Stimulated activated CD4-positive, alpha-beta T cell treated with anti-CD3 and anti-CD28 coated beads, Interleukin-2, amount 100 ng/mL, for 24 hours (primary cell): ENCODE results near the gene PCDHGB5.
"Not testable (repeated sequence)": the region's sequence is repeated elsewhere in the genome, so short reads cannot be mapped to it uniquely, and the experiment has no call there.

Experiments used
- DNase-seq, 2 donors: peaks; one replicate each; pipeline ENCODE4 v3.0.0-alpha.2; 2020

Gene PCDHGB5

DNA sequence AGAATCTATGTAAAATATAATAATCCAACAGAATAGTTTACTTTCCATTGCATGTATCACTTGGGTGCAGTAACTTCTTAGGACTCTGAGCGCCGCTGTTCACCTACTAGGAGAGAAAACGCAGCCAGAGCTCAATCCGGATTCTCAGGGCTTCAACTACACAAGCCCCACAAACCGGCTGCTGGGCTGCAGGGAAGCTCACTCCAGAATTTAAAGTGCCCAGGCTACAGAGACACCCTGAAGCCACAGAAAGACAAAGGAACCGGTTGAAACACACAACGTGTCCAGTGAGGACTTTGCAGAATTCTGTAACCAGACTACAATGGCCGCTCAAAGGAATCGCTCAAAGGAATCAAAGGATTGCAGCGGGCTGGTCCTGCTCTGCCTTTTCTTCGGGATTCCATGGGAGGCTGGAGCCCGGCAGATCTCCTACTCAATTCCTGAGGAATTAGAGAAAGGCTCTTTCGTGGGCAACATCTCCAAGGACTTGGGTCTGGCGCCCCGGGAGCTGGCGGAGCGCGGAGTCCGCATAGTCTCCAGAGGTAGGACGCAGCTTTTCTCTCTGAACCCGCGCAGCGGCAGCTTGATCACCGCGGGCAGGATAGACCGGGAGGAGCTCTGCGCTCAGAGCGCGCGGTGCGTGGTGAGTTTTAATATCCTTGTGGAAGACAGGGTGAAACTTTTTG, 15.2 kb downstream of the PCDHGB5 start, which contains the start of gene PCDHGA10:
Gene PCDHGA10 (plus strand): TSS at position 134 of the 686 bp plus-strand sequence. CDS start 189 bp downstream, at position 323.
- DNase-seq: peak; percentile 58 to 61

GRCh38 chr5:141413540-141414069, 15.9 kb downstream of the PCDHGB5 start:
- DNase-seq: no peak

DNA sequence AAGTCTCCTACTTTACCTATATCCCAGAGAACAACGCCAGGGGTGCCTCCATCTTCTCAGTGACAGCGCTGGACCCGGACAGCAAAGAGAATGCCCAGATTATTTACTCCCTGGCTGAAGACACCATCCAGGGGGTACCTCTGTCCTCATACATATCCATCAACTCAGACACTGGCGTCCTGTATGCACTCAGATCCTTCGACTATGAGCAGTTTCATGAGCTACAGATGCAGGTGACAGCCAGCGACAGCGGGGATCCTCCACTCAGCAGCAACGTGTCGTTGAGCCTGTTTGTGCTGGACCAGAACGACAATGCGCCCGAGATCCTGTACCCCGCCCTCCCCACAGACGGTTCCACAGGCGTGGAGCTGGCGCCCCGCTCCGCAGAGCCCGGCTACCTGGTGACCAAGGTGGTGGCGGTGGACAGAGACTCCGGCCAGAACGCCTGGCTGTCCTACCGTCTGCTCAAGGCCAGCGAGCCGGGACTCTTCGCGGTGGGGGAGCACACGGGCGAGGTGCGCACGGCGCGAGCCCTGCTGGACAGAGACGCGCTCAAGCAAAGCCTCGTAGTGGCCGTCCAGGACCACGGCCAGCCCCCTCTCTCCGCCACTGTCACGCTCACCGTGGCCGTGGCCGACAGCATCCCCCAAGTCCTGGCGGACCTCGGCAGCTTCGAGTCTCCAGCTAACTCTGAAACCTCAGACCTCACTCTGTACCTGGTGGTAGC, 17.0 kb downstream of the PCDHGB5 start:
- DNase-seq: not testable (repeated sequence)

DNA sequence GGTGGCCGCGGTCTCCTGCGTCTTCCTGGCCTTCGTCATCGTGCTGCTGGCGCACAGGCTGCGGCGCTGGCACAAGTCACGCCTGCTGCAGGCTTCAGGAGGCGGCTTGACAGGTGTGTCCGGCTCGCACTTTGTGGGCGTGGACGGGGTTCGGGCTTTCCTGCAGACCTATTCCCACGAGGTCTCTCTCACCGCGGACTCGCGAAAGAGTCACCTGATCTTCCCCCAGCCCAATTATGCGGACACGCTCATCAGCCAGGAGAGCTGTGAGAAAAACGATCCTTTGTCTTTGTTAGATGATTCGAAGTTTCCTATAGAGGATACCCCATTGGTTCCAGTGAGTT, 17.5 kb downstream of the PCDHGB5 start:
- not testable (repeated sequence) for DNase-seq

DNA sequence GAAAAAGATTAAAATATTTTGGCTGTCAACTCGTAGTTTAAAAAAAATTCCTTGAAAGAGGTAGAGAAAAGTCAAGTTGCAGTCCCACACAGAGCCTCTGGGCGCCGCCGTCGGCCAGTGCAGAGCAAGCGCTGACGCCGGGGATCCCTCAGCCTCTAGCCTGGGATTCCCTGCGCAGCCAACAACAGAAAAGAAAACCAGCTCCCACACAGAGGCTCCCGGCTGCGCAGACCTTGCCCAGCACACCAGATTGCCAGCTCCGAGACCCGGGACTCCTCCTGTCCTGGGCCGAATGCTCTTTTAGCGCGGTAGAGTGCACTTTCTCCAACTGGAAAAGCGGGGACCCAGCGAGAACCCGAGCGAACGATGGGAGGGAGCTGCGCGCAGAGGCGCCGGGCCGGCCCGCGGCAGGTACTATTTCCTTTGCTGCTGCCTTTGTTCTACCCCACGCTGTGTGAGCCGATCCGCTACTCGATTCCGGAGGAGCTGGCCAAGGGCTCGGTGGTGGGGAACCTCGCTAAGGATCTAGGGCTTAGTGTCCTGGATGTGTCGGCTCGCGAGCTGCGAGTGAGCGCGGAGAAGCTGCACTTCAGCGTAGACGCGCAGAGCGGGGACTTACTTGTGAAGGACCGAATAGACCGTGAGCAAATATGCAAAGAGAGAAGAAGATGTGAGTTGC, 19.9 kb downstream of the PCDHGB5 start, which contains the start of gene PCDHGB7:
Gene PCDHGB7 (plus strand): TSS at position 184 of the 679 bp plus-strand sequence. CDS start 183 bp downstream, at position 367.
- peak; percentile 49 to 72 for DNase-seq

DNA sequence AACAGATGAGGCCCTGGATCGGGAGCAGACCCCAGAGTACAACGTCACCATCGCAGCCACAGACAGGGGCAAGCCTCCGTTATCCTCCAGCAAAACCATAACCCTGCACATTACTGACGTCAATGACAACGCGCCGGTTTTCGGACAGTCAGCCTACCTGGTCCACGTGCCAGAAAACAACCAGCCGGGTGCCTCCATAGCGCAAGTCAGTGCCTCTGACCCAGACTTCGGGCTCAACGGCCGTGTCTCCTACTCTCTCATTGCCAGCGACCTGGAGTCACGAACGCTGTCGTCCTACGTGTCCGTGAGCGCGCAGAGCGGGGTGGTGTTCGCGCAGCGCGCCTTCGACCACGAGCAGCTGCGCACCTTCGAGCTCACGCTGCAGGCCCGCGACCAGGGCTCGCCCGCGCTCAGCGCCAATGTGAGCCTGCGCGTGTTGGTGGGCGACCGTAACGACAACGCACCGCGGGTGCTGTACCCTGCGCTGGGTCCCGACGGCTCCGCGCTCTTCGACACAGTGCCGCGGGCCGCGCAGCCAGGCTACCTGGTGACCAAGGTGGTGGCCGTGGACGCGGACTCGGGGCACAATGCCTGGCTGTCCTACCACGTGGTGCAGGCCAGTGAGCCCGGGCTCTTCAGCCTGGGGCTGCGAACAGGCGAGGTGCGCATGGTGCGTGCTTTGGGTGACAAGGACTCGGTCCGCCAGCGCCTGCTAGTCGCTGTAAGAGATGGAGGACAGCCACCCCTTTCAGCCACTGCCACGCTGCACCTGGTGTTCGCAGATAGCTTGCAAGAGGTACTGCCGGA, 21.5 kb downstream of the PCDHGB5 start:
- no peak for DNase-seq

GRCh38 chr5:141420855-141421488, 23.2 kb downstream of the PCDHGB5 start, which contains the start of gene PCDHGA11:
PCDHGA11 (plus strand) TSS chr5:141421051; CDS start chr5:141421228, 177 bp downstream.
- peak; percentile 42 to 60 for DNase-seq

DNA sequence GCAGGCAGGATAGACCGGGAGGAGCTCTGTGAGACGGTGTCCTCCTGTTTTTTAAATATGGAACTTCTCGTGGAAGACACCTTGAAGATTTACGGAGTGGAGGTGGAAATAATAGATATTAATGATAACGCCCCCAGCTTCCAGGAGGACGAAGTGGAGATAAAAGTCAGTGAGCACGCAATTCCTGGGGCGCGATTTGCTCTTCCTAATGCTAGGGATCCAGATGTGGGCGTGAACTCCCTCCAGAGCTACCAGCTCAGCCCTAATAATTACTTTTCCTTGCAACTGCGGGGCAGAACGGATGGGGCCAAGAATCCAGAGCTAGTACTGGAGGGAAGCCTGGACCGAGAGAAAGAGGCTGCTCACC, 23.7 kb downstream of the PCDHGB5 start:
- no peak for DNase-seq

DNA sequence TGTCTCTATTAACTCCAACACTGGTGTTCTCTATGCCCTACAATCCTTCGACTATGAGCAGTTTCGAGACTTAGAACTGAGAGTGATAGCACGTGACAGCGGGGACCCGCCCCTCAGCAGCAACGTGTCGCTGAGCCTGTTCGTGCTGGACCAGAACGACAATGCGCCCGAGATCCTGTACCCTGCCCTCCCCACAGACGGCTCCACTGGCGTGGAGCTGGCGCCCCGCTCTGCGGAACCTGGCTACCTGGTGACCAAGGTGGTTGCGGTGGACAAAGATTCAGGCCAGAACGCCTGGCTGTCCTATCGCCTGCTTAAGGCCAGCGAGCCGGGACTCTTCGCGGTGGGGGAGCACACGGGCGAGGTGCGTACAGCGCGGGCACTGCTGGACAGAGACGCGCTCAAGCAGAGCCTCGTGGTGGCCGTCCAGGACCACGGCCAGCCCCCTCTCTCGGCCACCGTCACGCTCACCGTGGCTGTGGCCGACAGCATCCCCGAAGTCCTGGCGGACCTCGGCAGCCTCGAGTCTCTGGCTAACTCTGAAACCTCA, 25.1 kb downstream of the PCDHGB5 start:
- no peak for DNase-seq

- no peak for DNase-seq
These were observed 30.2 kb downstream of the PCDHGB5 start for GRCh38 chr5:141427783-141428426.

GRCh38 chr5:141430332-141431113, 32.8 kb downstream of the PCDHGB5 start, which contains the start of gene PCDHGA12:
PCDHGA12 (plus strand) TSS chr5:141430507; CDS start chr5:141430760, 253 bp downstream.
- DNase-seq: peak in 1 of 2 donors; percentile 43

- no peak for DNase-seq
These were observed 33.5 kb downstream of the PCDHGB5 start for GRCh38 chr5:141431286-141431685.

DNA sequence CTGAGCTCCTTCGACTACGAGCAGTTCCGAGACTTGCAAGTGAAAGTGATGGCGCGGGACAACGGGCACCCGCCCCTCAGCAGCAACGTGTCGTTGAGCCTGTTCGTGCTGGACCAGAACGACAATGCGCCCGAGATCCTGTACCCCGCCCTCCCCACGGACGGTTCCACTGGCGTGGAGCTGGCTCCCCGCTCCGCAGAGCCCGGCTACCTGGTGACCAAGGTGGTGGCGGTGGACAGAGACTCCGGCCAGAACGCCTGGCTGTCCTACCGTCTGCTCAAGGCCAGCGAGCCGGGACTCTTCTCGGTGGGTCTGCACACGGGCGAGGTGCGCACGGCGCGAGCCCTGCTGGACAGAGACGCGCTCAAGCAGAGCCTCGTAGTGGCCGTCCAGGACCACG, 34.6 kb downstream of the PCDHGB5 start:
- DNase-seq: not testable (repeated sequence)

DNA sequence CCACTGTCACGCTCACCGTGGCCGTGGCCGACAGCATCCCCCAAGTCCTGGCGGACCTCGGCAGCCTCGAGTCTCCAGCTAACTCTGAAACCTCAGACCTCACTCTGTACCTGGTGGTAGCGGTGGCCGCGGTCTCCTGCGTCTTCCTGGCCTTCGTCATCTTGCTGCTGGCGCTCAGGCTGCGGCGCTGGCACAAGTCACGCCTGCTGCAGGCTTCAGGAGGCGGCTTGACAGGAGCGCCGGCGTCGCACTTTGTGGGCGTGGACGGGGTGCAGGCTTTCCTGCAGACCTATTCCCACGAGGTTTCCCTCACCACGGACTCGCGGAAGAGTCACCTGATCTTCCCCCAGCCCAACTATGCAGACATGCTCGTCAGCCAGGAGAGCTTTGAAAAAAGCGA, 35.0 kb downstream of the PCDHGB5 start:
- not testable (repeated sequence) for DNase-seq

DNA sequence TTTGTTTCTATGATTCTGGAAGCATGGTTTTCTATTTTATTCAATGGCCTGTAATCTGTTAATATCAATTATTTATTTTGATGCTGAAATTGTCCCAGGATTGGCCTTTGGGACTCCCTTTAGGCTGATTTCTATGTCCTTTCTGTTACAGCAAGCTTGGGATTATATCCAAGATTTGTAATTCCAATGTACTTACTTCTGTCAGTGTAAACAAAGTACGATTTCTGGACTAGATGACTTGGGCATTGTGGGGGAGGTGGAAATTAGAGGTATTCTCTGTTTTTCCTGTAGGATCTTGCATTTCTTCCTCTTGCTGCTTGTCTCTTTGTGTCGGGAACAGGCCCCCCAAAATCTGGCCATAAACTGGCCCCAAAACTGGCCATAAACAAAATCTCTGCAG, 36.3 kb downstream of the PCDHGB5 start:
- DNase-seq: no peak

DNA sequence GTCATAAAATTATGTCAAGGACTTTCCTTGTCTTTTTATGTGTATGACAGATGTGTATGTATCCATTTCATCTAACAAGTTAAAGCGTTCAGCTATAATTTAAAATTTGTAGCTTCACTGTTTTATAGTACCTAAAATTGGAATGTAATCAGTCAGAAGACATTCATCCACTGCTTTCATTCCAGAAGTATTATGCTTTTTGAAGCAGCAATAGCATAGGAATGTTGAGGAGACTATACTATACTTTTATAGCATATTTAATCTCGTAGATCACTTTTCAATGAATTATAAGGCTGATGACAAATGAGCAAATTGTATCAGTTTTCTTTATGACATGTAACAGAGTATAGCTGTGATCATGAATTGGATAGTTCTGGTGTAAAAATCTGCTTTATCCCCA, 39.5 kb downstream of the PCDHGB5 start:
- DNase-seq: no peak

- DNase-seq: no peak
These were observed 41.8 kb downstream of the PCDHGB5 start for GRCh38 chr5:141439411-141440141.

DNA sequence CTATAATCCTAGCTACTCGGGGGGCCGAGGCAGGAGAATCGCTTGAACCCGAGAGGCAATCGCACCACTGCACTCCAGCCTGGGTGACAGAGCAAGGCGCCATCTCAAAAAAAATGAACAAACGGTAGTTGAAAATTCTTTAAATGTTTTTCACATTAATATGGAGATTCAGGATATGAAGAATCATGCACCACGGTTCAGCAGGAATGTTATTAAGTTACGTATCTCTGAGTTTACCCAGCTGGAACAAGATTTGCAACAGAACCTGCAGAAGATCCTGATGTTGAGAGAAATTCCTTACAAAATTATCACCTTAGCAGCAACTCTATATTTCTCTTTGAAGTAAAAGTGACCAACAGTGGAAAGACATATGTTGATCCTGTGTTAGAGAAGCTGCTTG, 42.6 kb downstream of the PCDHGB5 start:
- no peak for DNase-seq

DNA sequence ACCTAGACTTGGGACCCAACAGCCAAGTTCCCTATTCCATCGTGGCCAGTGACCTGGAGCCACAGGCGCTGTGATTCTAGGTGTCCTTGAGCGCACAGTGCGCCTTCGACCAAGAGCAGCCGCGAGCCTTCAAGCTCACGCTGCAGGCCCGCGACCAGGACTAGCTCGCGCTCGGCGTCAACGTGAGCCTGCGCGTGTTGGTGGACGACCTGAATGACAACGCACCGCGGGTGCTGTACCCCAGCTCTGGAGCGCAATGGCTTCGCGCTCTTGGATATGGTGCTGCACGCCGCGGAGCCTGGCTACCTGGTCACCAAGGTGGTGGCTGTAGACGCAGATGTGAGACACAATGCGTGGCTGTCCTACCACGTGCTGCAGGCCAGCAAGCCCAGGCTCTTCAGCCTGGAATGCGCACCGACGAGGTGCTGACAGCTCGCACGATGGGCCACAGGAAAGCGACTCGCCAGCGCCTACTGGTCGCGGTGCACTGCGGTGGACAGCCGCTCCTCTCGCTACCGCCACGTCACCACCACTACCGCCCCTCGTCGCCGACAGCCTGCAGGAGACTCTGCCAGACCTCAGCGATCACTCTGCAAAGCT, 43.9 kb downstream of the PCDHGB5 start:
- DNase-seq: no peak
